HepG2 (cell line): Measurements from ENCODE around the gene CD40. TPM values are rescaled to one million over a fixed set of nuclear protein-coding genes. Genes with fewer than 3 reads are reported as not detected.

ENCODE experiments used
- ATF7-NPFF ChIP-seq: sonication (generic); formaldehyde crosslinking; IDR thresholded peaks from 2 replicates; pipeline ENCODE4 v1.8.1; 2023; ENCODE audit warnings: mild to moderate bottlenecking, low read depth, missing genetic modification reagents, moderate library complexity
- BHLHE40 ChIP-seq: IDR thresholded peaks from 2 replicates; pipeline ENCODE4 v1.6.1; 2011; ENCODE audit warnings: low read length, improper control_type of control experiment
- FOXA1 ChIP-seq, 2 experiments: fragments of 450-650 bp in 1 of 2; sonication (generic) in 1 of 2; formaldehyde crosslinking in 1 of 2; IDR thresholded peaks; 2 replicates each; pipeline versions ENCODE4 v1.4.0 to v1.6.1; 2016 to 2020; ENCODE audit warnings: missing genetic modification reagents in 1 of 2
- FOXK2 ChIP-seq: fragments of 450-650 bp; IDR thresholded peaks from 2 replicates; pipeline ENCODE4 v1.6.1; 2016
- NCOR1 ChIP-seq: fragments of 200-600 bp; sonication (generic); IDR thresholded peaks from 2 replicates; pipeline ENCODE4 v1.7.0; 2017; ENCODE audit warnings: antibody characterized with exemption, low read length, borderline replicate concordance
- RBM22 ChIP-seq: fragments of 200-400 bp; formaldehyde crosslinking; optimal IDR thresholded peaks from 2 replicates; pipeline ENCODE3; 2017; ENCODE audit warnings: mild to moderate bottlenecking, low read length, moderate library complexity
- TOPORS ChIP-seq: sonication (generic); formaldehyde crosslinking; IDR thresholded peaks from 2 replicates; pipeline ENCODE4 v1.8.0; 2023; ENCODE audit warnings: mild to moderate bottlenecking, missing genetic modification reagents
- ZNF335 ChIP-seq: sonication (generic); formaldehyde crosslinking; IDR thresholded peaks from 2 replicates; pipeline ENCODE4 v1.4.0; 2020; ENCODE audit warnings: missing genetic modification reagents
- ZNF382 ChIP-seq: sonication (generic); formaldehyde crosslinking; IDR thresholded peaks from 2 replicates; pipeline ENCODE4 v1.5.0; 2020; ENCODE audit warnings: missing genetic modification reagents, mild to moderate bottlenecking, borderline replicate concordance
- polyA plus RNA-seq, 8 experiments: library from polyadenylated mRNA; depleted of rRNA in 3 of 8; stranded (reverse) in 7 of 8; unstranded in 1 of 8; fragments of >200 nt; fragmentation: Illumina TruSeq in 4 of 8; extraction: Trizol in 4 of 8; gene quantifications; 2 replicates each; pipeline versions ENCODE4 v1.2.1 to v1.2.3, GENCODE V29; 2011 to 2016; ENCODE audit warnings: low read depth in 4 of 8, missing spikeins in 1 of 8, mixed read lengths in 1 of 8; ENCODE audit not compliant: insufficient read depth in 1 of 8
- total RNA-seq, 5 experiments: library from RNA; depleted of rRNA; stranded (reverse); fragments of >200 nt; fragmentation: Illumina TruSeq; extraction: Trizol; gene quantifications; 2 replicates each; pipeline ENCODE4 v1.2.3, GENCODE V29; 2016; ENCODE audit warnings: low read depth in 1 of 5
- TF ChIP-seq, protein P1 (sequence below): sonication (generic); formaldehyde crosslinking; IDR thresholded peaks from 2 replicates; pipeline ENCODE4 v1.4.0; 2020; ENCODE audit warnings: missing genetic modification reagents, mild to moderate bottlenecking, borderline replicate concordance
- TF ChIP-seq, protein P2 (sequence below): sonication (generic); formaldehyde crosslinking; IDR thresholded peaks from 2 replicates; pipeline ENCODE4 v1.8.0; 2022; ENCODE audit warnings: mild to moderate bottlenecking, missing genetic modification reagents, moderate library complexity
- TF ChIP-seq, protein P3 (sequence below), 2 experiments: sonication (generic) in 1 of 2; formaldehyde crosslinking in 1 of 2; IDR thresholded peaks; 2 replicates each; pipeline versions ENCODE4 v1.4.0 to v1.6.1; 2016 to 2020; ENCODE audit warnings: borderline replicate concordance in 1 of 2, low read depth in 1 of 2, mild to moderate bottlenecking in 1 of 2, missing genetic modification reagents in 1 of 2
- TF ChIP-seq, protein P4 (sequence below): IDR thresholded peaks from 2 replicates; pipeline ENCODE4 v1.6.1; 2012; ENCODE audit warnings: low read length, improper control_type of control experiment
- TF ChIP-seq, protein P5 (sequence below): sonication (generic); formaldehyde crosslinking; IDR thresholded peaks from 2 replicates; pipeline ENCODE4 v1.5.0; 2020; ENCODE audit warnings: mild to moderate bottlenecking, missing genetic modification reagents
- TF ChIP-seq, protein P6 (sequence below): sonication (generic); formaldehyde crosslinking; IDR thresholded peaks from 2 replicates; pipeline ENCODE4 v1.4.0; 2020; ENCODE audit warnings: missing genetic modification reagents, mild to moderate bottlenecking, borderline replicate concordance

Gene CD40
- total and polyA plus RNA-seq, 2 of the 13 experiments (the other 11 are each of a cell fraction or from before 2014, with no cell fraction given): 4.6 to 13.4 TPM

DNA sequence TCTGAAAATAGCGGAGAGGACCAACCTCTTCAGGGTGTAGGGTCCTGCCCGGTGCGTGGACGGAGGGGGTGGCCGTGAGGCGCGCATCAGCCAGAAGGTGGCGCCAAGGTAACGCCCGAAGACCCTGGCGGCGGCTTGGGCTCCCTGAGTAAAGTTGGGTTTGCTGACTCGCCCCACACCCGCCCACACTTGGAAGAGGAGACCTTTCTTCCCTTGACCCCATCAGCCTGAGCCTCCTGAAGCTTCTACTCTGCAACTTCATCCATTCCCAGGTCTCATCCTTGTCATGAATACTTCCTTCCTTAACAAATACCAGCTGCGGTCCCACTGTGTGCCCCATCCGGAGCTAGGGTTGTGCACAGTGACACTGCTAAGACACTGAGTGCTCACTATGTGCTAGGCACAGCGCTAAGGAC lies 14.6 kb downstream of the CD40 start (continued):
- TF ChIP-seq, protein P1, sequence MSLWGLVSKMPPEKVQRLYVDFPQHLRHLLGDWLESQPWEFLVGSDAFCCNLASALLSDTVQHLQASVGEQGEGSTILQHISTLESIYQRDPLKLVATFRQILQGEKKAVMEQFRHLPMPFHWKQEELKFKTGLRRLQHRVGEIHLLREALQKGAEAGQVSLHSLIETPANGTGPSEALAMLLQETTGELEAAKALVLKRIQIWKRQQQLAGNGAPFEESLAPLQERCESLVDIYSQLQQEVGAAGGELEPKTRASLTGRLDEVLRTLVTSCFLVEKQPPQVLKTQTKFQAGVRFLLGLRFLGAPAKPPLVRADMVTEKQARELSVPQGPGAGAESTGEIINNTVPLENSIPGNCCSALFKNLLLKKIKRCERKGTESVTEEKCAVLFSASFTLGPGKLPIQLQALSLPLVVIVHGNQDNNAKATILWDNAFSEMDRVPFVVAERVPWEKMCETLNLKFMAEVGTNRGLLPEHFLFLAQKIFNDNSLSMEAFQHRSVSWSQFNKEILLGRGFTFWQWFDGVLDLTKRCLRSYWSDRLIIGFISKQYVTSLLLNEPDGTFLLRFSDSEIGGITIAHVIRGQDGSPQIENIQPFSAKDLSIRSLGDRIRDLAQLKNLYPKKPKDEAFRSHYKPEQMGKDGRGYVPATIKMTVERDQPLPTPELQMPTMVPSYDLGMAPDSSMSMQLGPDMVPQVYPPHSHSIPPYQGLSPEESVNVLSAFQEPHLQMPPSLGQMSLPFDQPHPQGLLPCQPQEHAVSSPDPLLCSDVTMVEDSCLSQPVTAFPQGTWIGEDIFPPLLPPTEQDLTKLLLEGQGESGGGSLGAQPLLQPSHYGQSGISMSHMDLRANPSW (CRISPR knock-in tag): no peak
- TF ChIP-seq RBM22: no peak
- TF ChIP-seq, protein P2, sequence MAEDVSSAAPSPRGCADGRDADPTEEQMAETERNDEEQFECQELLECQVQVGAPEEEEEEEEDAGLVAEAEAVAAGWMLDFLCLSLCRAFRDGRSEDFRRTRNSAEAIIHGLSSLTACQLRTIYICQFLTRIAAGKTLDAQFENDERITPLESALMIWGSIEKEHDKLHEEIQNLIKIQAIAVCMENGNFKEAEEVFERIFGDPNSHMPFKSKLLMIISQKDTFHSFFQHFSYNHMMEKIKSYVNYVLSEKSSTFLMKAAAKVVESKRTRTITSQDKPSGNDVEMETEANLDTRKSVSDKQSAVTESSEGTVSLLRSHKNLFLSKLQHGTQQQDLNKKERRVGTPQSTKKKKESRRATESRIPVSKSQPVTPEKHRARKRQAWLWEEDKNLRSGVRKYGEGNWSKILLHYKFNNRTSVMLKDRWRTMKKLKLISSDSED: no peak
- TF ChIP-seq ZNF335: no peak
- TF ChIP-seq BHLHE40: no peak
- TF ChIP-seq, protein P3, sequence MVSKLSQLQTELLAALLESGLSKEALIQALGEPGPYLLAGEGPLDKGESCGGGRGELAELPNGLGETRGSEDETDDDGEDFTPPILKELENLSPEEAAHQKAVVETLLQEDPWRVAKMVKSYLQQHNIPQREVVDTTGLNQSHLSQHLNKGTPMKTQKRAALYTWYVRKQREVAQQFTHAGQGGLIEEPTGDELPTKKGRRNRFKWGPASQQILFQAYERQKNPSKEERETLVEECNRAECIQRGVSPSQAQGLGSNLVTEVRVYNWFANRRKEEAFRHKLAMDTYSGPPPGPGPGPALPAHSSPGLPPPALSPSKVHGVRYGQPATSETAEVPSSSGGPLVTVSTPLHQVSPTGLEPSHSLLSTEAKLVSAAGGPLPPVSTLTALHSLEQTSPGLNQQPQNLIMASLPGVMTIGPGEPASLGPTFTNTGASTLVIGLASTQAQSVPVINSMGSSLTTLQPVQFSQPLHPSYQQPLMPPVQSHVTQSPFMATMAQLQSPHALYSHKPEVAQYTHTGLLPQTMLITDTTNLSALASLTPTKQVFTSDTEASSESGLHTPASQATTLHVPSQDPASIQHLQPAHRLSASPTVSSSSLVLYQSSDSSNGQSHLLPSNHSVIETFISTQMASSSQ (IDR thresholded peaks at IDR 0.05; ENCODE audit: low read depth): no peak
- TF ChIP-seq, protein P3 (CRISPR knock-in tag; IDR thresholded peaks at IDR 0.05; ENCODE audit: borderline replicate concordance): no peak
- TF ChIP-seq ZNF382 (CRISPR knock-in tag): no peak
- TF ChIP-seq, protein P4, sequence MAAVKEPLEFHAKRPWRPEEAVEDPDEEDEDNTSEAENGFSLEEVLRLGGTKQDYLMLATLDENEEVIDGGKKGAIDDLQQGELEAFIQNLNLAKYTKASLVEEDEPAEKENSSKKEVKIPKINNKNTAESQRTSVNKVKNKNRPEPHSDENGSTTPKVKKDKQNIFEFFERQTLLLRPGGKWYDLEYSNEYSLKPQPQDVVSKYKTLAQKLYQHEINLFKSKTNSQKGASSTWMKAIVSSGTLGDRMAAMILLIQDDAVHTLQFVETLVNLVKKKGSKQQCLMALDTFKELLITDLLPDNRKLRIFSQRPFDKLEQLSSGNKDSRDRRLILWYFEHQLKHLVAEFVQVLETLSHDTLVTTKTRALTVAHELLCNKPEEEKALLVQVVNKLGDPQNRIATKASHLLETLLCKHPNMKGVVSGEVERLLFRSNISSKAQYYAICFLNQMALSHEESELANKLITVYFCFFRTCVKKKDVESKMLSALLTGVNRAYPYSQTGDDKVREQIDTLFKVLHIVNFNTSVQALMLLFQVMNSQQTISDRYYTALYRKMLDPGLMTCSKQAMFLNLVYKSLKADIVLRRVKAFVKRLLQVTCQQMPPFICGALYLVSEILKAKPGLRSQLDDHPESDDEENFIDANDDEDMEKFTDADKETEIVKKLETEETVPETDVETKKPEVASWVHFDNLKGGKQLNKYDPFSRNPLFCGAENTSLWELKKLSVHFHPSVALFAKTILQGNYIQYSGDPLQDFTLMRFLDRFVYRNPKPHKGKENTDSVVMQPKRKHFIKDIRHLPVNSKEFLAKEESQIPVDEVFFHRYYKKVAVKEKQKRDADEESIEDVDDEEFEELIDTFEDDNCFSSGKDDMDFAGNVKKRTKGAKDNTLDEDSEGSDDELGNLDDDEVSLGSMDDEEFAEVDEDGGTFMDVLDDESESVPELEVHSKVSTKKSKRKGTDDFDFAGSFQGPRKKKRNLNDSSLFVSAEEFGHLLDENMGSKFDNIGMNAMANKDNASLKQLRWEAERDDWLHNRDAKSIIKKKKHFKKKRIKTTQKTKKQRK: no peak
- no peak for TF ChIP-seq FOXA1 (IDR thresholded peaks at IDR 0.05)
- no peak for TF ChIP-seq FOXA1 (CRISPR knock-in tag; IDR thresholded peaks at IDR 0.05)
- TF ChIP-seq, protein P5, sequence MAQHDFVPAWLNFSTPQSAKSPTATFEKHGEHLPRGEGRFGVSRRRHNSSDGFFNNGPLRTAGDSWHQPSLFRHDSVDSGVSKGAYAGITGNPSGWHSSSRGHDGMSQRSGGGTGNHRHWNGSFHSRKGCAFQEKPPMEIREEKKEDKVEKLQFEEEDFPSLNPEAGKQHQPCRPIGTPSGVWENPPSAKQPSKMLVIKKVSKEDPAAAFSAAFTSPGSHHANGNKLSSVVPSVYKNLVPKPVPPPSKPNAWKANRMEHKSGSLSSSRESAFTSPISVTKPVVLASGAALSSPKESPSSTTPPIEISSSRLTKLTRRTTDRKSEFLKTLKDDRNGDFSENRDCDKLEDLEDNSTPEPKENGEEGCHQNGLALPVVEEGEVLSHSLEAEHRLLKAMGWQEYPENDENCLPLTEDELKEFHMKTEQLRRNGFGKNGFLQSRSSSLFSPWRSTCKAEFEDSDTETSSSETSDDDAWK (CRISPR knock-in tag): no peak
- no peak for TF ChIP-seq ATF7-NPFF (CRISPR knock-in tag)
- TF ChIP-seq, protein P6, sequence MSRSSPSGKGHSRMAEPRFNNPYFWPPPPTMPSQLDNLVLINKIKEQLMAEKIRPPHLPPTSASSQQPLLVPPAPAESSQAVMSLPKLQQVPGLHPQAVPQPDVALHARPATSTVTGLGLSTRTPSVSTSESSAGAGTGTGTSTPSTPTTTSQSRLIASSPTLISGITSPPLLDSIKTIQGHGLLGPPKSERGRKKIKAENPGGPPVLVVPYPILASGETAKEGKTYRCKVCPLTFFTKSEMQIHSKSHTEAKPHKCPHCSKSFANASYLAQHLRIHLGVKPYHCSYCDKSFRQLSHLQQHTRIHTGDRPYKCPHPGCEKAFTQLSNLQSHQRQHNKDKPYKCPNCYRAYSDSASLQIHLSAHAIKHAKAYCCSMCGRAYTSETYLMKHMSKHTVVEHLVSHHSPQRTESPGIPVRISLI (CRISPR knock-in tag): no peak
- no peak for TF ChIP-seq FOXK2
- TF ChIP-seq NCOR1: no peak
- TF ChIP-seq TOPORS (CRISPR knock-in tag): no peak
